ENCODE results near the gene ATOH7.
"Not testable (repeated sequence)": the region's sequence is repeated elsewhere in the genome, so short reads cannot be mapped to it uniquely, and the experiment has no call there.

ATOH7 gene

DNA sequence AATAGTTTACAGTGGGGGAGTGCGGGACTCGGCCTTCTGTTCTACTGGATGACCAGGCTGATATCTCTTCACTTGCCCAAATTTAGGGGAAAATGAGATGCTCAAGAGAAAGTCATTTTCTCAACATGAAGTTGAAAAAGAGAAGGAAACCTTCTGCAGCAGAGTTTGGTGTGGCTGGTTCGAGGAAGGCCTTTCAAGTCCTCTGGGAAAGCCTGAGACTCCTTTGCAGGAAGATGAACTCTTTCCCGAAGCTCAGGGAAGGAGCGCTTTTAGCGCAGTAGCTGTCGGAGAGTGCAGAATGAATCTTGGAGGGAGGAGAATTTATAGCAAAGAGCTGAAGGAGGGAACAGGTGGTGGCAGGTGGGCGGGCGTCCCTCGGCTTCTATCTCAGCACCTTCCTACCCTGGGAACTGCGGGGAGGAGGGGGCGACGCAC lies at the start of gene ATOH7:
TSS of gene ATOH7 (minus strand) at position 297 of the 435 bp plus-strand sequence. CDS start 436 bp downstream, outside the sequence.
- no peaks in the 10 kb centered on the region for H3K9me3 ChIP-seq (ENCODE audit: control insufficient read depth, low read length)
- H3K36me3 ChIP-seq (ENCODE audit: control insufficient read depth, insufficient read depth, low read length, severe bottlenecking) = no peaks in the 10 kb centered on the region
- DNase-seq (ENCODE audit: low read depth) = no peak
- peak within 1 kb of the TSS; percentile 78 for H3K9ac ChIP-seq (ENCODE audit: low read length)
- H3K4me1 ChIP-seq (ENCODE audit: control insufficient read depth, insufficient read depth, low read length) = peaks cover 8% of the 10 kb centered on the region
- H3K4me3 ChIP-seq (ENCODE audit: low read length) = peak within 1 kb of the TSS; percentile 85
- H3K27me3 ChIP-seq (replicated peaks; ENCODE audit: control insufficient read depth, insufficient read depth, low read length) = peaks cover 6% of the 10 kb centered on the region

DNA sequence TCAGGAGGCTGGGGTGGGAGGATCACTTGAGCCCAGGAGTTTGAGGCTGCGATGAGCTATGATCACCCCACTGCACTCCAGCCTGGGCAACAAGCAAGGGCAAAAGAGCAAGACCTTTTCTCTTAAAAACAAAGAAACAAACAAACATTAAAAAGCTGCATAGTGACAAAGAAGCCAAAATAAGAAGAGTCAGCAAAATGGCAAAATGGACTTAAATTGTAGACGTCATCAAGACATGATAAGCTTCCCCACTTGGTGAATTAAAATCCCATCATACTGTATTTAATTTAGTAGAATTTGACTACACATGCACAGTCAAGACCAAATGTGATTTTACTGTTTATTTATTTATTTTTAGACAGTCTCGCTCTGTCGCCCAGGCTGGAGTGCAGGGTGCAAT lies 48.8 kb upstream of the ATOH7 start:
- no peak for DNase-seq (ENCODE audit: low read depth)
- no peaks in the 10 kb centered on the region for H3K9me3 ChIP-seq (ENCODE audit: control insufficient read depth, low read length)
- no peaks in the 10 kb centered on the region for H3K27me3 ChIP-seq (replicated peaks; ENCODE audit: control insufficient read depth, insufficient read depth, low read length)
- no peaks in the 10 kb centered on the region for H3K36me3 ChIP-seq (ENCODE audit: control insufficient read depth, insufficient read depth, low read length, severe bottlenecking)
- no peak overlapping the region for H3K9ac ChIP-seq (ENCODE audit: low read length)
- H3K4me3 ChIP-seq (ENCODE audit: low read length) = no peak overlapping the region
- H3K4me1 ChIP-seq (ENCODE audit: control insufficient read depth, insufficient read depth, low read length) = no peaks in the 10 kb centered on the region

DNA sequence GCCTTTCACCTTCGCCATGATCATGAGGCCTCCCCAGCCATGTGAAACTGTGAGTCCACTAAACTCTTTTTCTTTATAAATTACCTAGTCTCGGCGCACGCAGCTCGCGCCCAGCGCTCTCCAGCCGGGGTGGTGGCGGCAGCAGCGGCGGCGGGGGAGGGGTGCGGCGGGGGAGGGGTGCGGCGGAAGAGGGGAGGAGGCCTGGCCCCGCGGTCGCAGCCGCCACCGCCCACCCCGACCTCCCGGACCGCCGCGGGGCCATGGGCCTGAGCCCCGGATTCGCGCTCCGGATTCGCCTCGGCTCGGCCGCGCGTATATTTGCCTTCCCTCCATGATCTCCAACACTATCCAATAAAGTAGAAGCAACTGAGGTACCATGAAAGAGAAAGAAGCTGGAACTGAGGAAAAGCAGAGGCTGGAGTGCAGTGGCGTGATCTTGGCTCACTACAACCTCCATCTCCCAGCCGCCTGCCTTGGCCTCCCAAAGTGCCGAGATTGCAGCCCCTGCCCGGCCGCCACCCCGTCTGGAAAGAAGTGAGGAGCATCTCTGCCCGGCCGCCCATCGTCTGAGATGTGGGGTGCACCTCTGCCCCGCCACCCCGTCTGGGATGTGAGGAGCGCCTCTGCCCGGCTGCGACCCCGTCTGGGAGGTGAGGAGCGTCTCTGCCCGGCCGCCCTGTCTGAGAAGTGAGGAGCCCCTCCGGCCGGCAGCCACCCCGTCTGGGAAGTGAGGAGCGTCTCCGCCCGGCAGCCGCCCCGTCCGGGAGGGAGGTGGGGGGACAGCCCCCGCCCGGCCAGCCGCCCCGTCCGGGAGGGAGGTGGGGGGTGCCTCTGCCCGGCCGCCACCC lies 47.2 kb upstream of the ATOH7 start:
- not testable (repeated sequence) for H3K4me3 ChIP-seq (ENCODE audit: low read length); H3K27me3 ChIP-seq (replicated peaks; ENCODE audit: control insufficient read depth, insufficient read depth, low read length); H3K4me1 ChIP-seq (ENCODE audit: control insufficient read depth, insufficient read depth, low read length); H3K36me3 ChIP-seq (ENCODE audit: control insufficient read depth, insufficient read depth, low read length, severe bottlenecking); DNase-seq (ENCODE audit: low read depth); H3K9ac ChIP-seq (ENCODE audit: low read length); H3K9me3 ChIP-seq (ENCODE audit: control insufficient read depth, low read length)

DNA sequence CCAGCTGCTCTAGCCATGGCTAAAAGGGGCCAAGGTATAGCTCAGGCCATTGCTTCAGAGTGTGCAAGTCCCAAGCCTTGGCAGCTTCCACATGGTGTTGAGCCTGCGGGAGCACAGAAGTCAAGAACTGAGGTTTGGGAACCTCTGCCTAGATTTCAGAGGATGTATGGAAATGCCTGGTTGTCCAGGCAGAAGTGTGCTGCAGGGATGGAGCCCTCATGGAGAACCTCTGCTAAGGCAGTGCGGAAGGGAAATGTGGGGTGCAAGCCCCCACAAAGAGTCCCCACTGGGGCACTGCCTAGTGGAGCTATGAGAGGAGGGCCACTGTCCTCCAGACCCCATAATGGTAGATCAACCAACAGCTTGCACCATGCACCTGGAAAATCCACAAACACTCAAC lies 45.9 kb upstream of the ATOH7 start:
- H3K9me3 ChIP-seq (ENCODE audit: control insufficient read depth, low read length) = not testable (repeated sequence)

DNA sequence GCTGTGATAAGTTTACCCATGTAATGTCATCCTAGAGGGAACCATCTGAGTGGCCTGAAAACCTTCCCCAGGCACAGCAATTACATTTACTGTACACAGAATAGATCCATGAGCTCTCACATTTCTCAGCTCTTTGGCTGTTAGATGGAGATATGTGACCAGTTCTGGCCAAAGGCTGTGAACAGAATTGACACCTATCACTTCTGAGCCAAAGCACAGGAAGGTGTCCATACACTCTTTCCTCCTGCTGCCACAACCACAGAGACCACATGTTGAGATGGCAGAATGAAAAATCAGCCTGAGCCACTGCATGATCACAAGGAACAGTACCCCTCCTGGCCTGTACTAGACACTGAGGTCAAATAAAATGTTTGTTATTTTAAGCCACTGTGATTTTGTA lies 44.3 kb upstream of the ATOH7 start:
- Histone ChIP-seq H3K4me1 (ENCODE audit: control insufficient read depth, insufficient read depth, low read length) (peaks cover 5% of the 10 kb centered on the region), H3K9me3 (ENCODE audit: control insufficient read depth, low read length) (no peaks in the 10 kb centered on the region), H3K36me3 (ENCODE audit: control insufficient read depth, insufficient read depth, low read length, severe bottlenecking) (no peaks in the 10 kb centered on the region), H3K9ac (ENCODE audit: low read length) (no peak overlapping the region), H3K27me3 (replicated peaks; ENCODE audit: control insufficient read depth, insufficient read depth, low read length) (no peaks in the 10 kb centered on the region), H3K4me3 (ENCODE audit: low read length) (no peak overlapping the region)
- no peak for DNase-seq (ENCODE audit: low read depth)

More for the DNA sequence above, 45.9 kb upstream of the ATOH7 start:
- not testable (repeated sequence) for H3K27me3 ChIP-seq (replicated peaks; ENCODE audit: control insufficient read depth, insufficient read depth, low read length); H3K4me3 ChIP-seq (ENCODE audit: low read length); H3K4me1 ChIP-seq (ENCODE audit: control insufficient read depth, insufficient read depth, low read length); DNase-seq (ENCODE audit: low read depth); H3K36me3 ChIP-seq (ENCODE audit: control insufficient read depth, insufficient read depth, low read length, severe bottlenecking); H3K9ac ChIP-seq (ENCODE audit: low read length)

DNA sequence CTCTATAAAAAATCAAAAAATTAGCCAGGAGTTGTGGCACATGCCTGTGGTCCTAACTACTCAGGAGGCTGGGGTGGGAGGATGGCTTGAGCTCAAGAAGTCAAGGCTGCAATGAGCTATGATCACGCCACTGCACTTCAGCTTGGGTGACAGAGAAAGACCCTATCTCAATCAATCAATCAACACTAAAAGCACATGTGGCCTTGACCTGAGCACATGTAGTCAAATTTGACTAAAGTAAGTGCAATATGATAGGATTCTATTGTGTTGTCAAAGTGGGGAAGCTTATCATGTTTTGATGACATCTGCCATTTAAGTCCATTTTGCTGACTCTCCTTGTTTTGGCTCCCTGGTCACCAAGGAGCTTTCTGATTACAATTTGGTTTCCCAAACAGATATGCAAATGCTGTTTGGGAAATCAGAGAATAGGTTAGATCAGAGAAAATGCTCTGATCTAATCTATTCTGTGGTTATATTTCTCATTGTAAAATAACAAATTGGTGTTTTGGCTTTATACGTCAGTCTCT lies 43.8 kb upstream of the ATOH7 start:
- H3K36me3 ChIP-seq (ENCODE audit: control insufficient read depth, insufficient read depth, low read length, severe bottlenecking) = no peaks in the 10 kb centered on the region
- no peak for DNase-seq (ENCODE audit: low read depth)
- no peaks in the 10 kb centered on the region for H3K9me3 ChIP-seq (ENCODE audit: control insufficient read depth, low read length)
- H3K4me1 ChIP-seq (ENCODE audit: control insufficient read depth, insufficient read depth, low read length) = peaks cover 8% of the 10 kb centered on the region
- H3K4me3 ChIP-seq (ENCODE audit: low read length) = no peak overlapping the region
- no peaks in the 10 kb centered on the region for H3K27me3 ChIP-seq (replicated peaks; ENCODE audit: control insufficient read depth, insufficient read depth, low read length)
- no peak overlapping the region for H3K9ac ChIP-seq (ENCODE audit: low read length)

DNA sequence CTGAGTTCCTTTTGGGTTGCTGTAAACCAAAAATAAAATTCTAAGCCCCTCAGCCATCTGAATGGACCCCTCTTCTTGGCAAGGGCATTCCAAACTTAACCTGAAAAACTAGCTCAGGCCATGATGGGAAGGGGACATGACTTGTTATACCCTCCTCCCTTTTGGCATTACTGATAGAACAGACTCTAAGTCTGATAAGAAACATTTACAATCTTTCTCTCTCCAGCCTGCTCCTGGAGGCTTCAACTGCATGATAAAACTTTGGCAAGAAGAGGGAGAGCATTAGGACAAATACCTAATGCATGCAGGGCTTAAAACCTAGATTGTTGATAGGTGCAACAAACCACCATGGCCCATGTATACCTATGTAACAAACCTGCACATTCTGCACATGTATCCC lies 40.9 kb upstream of the ATOH7 start:
- DNase-seq (ENCODE audit: low read depth) = no peak
- H3K27me3 ChIP-seq (replicated peaks; ENCODE audit: control insufficient read depth, insufficient read depth, low read length) = no peaks in the 10 kb centered on the region
- peaks cover 8% of the 10 kb centered on the region for H3K4me1 ChIP-seq (ENCODE audit: control insufficient read depth, insufficient read depth, low read length)
- H3K36me3 ChIP-seq (ENCODE audit: control insufficient read depth, insufficient read depth, low read length, severe bottlenecking) = no peaks in the 10 kb centered on the region
- H3K4me3 ChIP-seq (ENCODE audit: low read length) = no peak overlapping the region
- H3K9ac ChIP-seq (ENCODE audit: low read length) = no peak overlapping the region
- no peaks in the 10 kb centered on the region for H3K9me3 ChIP-seq (ENCODE audit: control insufficient read depth, low read length)

DNA sequence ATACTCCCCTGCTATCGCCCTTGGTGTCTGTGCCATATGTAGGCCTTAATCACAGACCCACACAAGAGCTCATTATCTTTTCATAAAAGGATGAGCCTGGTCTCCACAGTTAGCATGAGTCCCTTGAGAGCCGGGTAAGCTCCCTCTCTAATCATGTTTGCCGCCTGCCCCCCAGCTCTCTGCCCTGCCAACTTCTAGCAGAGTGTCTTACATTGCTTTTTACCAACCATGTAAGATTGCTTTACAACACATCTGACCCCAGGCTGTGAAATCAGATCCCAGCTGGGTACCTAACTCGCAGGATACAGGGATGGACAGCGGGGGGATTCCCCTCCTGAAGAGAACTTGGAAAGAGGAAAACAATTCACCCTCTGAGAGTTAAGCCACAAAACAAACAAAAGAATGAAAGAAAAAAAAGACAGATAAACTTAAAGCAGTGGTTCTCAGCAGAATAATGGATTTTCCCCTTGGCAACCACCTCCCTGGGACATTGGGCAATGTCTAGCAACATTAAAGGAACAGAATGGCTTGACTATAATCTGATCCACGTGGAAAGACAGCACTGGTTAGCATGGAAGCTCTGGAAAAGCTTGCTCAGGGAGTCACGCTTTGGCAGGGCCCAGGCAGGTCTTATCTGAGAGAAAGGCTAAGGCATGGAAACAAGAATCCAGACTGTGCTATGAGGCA lies 39.4 kb upstream of the ATOH7 start:
- Histone ChIP-seq H3K36me3 (ENCODE audit: control insufficient read depth, insufficient read depth, low read length, severe bottlenecking) (no peaks in the 10 kb centered on the region), H3K4me3 (ENCODE audit: low read length) (no peak overlapping the region), H3K27me3 (replicated peaks; ENCODE audit: control insufficient read depth, insufficient read depth, low read length) (no peaks in the 10 kb centered on the region), H3K4me1 (ENCODE audit: control insufficient read depth, insufficient read depth, low read length) (peaks cover 8% of the 10 kb centered on the region), H3K9me3 (ENCODE audit: control insufficient read depth, low read length) (no peaks in the 10 kb centered on the region), H3K9ac (ENCODE audit: low read length) (no peak overlapping the region)
- DNase-seq (ENCODE audit: low read depth) = peak; percentile 76

DNA sequence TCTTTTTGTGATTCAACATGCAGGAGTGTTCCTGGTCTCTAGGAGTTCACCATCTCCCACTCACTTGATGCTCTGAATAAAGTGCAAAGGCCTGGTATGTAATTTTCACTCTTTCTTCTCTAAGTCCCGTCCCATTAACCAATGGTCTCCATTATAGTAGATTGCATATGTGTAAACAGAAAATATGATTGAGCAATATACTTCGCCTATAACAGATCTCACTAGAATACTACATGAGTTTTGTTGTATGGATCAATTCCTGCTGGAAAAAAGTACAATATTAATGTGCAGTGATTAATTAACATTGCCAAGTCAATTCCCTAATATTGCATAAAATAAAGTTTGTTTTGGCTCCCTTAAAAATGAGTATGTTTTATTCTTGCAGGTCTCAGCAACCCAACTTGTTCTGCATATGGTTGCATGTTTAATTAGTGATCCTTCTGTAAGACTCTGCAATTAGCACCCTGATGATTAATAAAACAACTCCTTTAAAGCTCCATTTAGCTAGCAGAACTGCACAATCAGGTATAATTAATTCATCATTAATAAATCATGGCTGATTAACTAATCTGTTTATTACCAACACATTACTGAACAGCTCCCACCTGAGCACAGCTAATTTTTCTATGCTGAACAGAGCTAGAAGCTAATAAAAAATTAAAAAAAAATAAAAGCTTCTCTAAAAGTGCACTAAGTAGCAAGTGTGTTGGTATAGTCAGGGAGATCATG lies 37.8 kb upstream of the ATOH7 start:
- no peak for DNase-seq (ENCODE audit: low read depth)
- no peaks in the 10 kb centered on the region for H3K27me3 ChIP-seq (replicated peaks; ENCODE audit: control insufficient read depth, insufficient read depth, low read length)
- no peaks in the 10 kb centered on the region for H3K9me3 ChIP-seq (ENCODE audit: control insufficient read depth, low read length)
- no peak overlapping the region for H3K4me3 ChIP-seq (ENCODE audit: low read length)
- H3K4me1 ChIP-seq (ENCODE audit: control insufficient read depth, insufficient read depth, low read length) = peaks cover 8% of the 10 kb centered on the region
- H3K36me3 ChIP-seq (ENCODE audit: control insufficient read depth, insufficient read depth, low read length, severe bottlenecking) = no peaks in the 10 kb centered on the region
- H3K9ac ChIP-seq (ENCODE audit: low read length) = no peak overlapping the region

DNA sequence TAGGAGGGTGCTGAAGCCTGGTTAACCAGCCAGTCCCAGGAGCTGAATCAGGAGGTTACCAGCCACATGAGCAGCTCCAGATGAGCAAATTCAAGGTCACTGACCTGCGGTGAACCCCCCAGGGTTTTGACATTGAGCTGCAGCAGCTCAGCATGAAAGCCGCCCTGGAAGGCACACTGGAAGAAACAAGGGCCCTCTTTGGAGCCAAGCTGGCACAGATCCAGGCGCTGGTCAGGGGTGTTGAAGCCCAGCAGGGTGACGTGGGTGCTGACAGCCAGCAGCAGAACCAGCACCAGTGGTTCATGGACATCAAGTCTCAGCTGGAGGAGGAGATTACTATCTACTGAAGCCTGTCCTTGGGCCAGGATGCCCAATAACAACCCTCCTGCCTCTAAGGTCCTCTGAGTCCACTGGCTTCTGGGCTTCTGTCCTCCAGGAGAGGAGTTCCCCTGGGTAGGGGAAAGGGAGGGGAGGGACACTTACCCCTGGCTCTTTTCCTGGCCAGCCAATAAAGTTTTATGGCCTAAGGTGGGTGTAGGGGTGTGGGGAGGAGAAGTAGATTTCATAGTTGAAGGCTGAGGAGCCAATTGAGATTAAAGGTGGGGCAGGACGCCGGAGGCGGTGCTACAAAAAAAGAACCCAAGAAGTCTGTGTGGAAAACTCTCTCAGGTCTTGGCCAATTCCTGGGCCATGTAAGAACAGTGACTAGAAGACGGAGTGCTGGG lies 29.4 kb upstream of the ATOH7 start:
- no peak for DNase-seq (ENCODE audit: low read depth)
- no peaks in the 10 kb centered on the region for H3K27me3 ChIP-seq (replicated peaks; ENCODE audit: control insufficient read depth, insufficient read depth, low read length)

More for the DNA sequence above, 29.4 kb upstream of the ATOH7 start:
- Histone ChIP-seq H3K36me3 (ENCODE audit: control insufficient read depth, insufficient read depth, low read length, severe bottlenecking) (no peaks in the 10 kb centered on the region), H3K9ac (ENCODE audit: low read length) (no peak overlapping the region), H3K4me3 (ENCODE audit: low read length) (no peak overlapping the region), H3K9me3 (ENCODE audit: control insufficient read depth, low read length) (no peaks in the 10 kb centered on the region), H3K4me1 (ENCODE audit: control insufficient read depth, insufficient read depth, low read length) (peaks cover 8% of the 10 kb centered on the region)

Data from adipocyte (in vitro differentiated cells).